ENCODE data around the gene UBE2J2. TPM values are rescaled to one million over a fixed set of nuclear protein-coding genes. Genes with fewer than 3 reads are reported as not detected.

Gene UBE2J2
- total RNA-seq, 1 donor from 2014 or later: 25.2 TPM

DNA sequence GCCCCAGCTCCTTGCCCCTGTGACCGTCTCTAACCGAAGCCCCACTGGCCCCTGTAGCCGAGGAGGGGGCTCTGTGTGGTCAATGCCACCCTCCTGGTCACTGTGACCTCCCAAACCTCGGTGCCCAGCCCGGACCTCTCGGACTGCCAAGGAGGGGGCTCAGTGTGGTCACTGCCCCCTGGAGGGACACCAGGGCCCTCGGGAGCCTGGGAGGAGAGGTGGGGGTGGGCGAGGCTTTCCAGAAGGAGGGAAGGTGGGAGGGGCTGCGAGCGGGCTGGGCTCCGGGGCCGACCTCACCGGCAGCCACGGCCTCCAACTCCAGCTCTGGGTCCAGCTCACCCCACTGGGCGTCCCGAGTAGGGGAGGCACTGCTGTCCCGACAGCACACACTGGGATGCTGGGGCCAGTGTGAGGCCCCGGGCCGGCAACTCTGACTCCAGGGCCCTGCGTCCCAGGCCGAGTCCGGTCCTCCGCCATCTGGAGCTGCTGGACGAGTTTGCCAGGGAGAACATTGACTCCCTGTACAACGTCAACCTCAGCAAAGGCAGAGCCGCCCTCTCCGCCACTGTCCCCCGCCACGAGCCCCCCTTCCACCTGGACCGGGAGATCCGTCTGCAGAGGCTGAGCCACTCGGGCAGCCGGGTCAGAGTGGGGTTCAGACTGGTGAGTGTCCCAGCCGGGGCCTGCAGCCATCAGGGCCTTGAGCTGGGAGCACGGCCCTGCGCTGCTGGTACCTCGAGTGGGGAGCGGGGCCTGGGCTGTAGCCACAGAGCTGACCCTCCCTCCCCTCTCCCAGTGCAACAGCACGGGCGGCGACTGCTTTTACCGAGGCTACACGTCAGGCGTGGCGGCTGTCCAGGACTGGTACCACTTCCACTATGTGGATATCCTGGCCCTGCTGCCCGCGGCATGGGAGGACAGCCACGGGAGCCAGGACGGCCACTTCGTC is 12.9 kb upstream of the UBE2J2 start:
- intact Hi-C loops (cut with DNase I): no loop called here
- no peak for DNase-seq (ENCODE audit: low spot score in 2 of 2)
- H3K9me3 ChIP-seq: no peaks in the 10 kb centered on the region
- H3K4me3 ChIP-seq: no peak overlapping the region
- H3K27me3 ChIP-seq: no peaks in the 10 kb centered on the region
- TF ChIP-seq, protein P1, sequence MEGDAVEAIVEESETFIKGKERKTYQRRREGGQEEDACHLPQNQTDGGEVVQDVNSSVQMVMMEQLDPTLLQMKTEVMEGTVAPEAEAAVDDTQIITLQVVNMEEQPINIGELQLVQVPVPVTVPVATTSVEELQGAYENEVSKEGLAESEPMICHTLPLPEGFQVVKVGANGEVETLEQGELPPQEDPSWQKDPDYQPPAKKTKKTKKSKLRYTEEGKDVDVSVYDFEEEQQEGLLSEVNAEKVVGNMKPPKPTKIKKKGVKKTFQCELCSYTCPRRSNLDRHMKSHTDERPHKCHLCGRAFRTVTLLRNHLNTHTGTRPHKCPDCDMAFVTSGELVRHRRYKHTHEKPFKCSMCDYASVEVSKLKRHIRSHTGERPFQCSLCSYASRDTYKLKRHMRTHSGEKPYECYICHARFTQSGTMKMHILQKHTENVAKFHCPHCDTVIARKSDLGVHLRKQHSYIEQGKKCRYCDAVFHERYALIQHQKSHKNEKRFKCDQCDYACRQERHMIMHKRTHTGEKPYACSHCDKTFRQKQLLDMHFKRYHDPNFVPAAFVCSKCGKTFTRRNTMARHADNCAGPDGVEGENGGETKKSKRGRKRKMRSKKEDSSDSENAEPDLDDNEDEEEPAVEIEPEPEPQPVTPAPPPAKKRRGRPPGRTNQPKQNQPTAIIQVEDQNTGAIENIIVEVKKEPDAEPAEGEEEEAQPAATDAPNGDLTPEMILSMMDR (IDR thresholded peaks at IDR 0.05): no peak
- H3K36me3 ChIP-seq: no peaks in the 10 kb centered on the region
- H3K4me1 ChIP-seq: peaks cover under 1 to 4% of the 10 kb centered on the region in 2 donors
- no peak overlapping the region for H3K27ac ChIP-seq

DNA sequence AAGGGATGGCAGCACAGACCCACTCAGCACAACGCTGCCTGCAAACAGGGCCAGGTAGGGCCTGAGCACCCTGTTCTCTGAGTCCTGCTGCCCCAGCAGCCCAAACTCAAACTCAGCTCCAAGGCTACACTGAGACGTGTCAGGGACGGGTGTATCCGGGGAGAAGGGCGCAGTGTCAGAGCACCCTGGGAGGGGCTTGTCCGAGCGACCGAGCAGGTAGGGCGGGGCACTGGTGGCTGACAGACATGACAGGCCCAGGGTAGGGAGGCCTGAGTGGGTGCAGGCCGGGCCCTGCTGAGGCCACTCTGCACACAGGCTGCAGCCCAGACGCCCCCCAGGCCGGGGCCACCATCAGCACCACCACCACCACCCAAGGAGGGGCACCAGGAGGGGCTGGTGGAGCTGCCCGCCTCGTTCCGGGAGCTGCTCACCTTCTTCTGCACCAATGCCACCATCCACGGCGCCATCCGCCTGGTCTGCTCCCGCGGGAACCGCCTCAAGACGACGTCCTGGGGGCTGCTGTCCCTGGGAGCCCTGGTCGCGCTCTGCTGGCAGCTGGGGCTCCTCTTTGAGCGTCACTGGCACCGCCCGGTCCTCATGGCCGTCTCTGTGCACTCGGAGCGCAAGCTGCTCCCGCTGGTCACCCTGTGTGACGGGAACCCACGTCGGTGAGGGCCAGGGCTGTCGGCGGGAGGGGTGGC is 12.1 kb upstream of the UBE2J2 start:
- intact Hi-C loops (cut with DNase I): no loop called here
- H3K9me3 ChIP-seq: no peaks in the 10 kb centered on the region
- no peak for DNase-seq (ENCODE audit: low spot score in 2 of 2)
- TF ChIP-seq, protein P1 (IDR thresholded peaks at IDR 0.05): no peak
- H3K27me3 ChIP-seq: no peaks in the 10 kb centered on the region
- no peaks in the 10 kb centered on the region for H3K36me3 ChIP-seq
- H3K4me3 ChIP-seq: no peak overlapping the region
- no peaks in the 10 kb centered on the region for H3K4me1 ChIP-seq
- no peak overlapping the region for H3K27ac ChIP-seq

- Histone ChIP-seq H3K4me1 (no peaks in the 10 kb centered on the region), H3K4me3 (no peak overlapping the region), H3K27ac (no peak overlapping the region), H3K27me3 (no peaks in the 10 kb centered on the region), H3K36me3 (no peaks in the 10 kb centered on the region), H3K9me3 (no peaks in the 10 kb centered on the region)
- TF ChIP-seq, protein P1 (IDR thresholded peaks at IDR 0.05): no peak
- DNase-seq (ENCODE audit: low spot score in 2 of 2): no peak
- intact Hi-C loops (cut with DNase I): no loop called here
Measured at GRCh38 chr1:1285102-1285571, 11.5 kb upstream of the UBE2J2 start.

DNA sequence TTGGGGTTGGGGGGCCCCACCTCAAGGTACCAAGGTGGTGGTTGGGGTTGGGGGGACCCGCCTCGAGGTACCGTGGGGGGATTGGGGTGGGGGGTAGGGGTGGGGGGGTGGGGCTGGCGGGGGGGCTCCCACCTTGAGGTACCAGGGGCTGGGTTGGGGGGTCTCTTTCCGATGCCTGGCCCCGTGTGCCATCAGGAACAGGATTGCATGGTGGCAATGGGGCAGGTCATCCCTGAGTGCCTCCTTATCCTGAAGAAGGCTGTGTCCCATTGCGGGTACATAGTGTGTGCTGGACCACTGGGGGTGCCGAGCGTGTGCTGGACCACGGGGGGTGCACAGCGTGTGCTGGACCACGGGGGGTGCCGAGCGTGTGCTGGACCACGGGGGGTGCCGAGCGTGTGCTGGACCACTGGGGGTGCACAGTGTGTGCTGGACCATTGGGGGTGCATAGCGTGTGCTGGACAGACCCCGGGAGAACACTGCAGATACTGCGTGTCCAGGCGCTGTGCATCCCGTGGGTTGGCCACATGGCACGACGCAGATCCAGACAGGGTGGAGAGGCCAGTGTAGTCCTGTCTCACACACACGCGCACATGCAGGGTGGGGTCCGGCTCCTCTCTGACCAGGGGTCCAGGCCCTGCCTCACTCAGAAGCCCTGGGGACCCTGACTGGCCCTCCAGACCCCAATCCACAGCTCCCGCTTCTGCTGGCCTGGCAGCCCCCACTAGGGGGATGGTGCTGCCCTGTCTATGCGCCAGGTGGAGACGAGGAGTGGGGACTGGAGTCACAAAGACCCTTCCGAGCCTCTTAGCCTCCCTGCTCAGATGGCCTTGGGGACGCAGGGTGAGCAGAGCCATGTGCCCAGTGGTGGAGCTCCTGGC is 10.8 kb upstream of the UBE2J2 start:
- Histone ChIP-seq H3K4me1 (no peaks in the 10 kb centered on the region), H3K27ac (no peak overlapping the region), H3K36me3 (no peaks in the 10 kb centered on the region), H3K27me3 (no peaks in the 10 kb centered on the region), H3K9me3 (no peaks in the 10 kb centered on the region), H3K4me3 (no peak overlapping the region)
- intact Hi-C loops (cut with DNase I): no loop called here
- TF ChIP-seq, protein P1 (IDR thresholded peaks at IDR 0.05): no peak
- no peak for DNase-seq (ENCODE audit: low spot score in 2 of 2)

- Histone ChIP-seq H3K27ac (no peak overlapping the region), H3K4me1 (no peaks in the 10 kb centered on the region), H3K36me3 (no peaks in the 10 kb centered on the region), H3K9me3 (no peaks in the 10 kb centered on the region), H3K4me3 (no peak overlapping the region), H3K27me3 (no peaks in the 10 kb centered on the region)
- DNase-seq (ENCODE audit: low spot score in 2 of 2): no peak
- TF ChIP-seq, protein P1 (IDR thresholded peaks at IDR 0.05): no peak
- intact Hi-C loops (cut with DNase I): no loop called here
Measured at GRCh38 chr1:1283821-1284220, 10.2 kb upstream of the UBE2J2 start.
